K562 (cell line): Measurements from ENCODE around the gene TPX2. TPM values are rescaled to one million over a fixed set of nuclear protein-coding genes. Genes with fewer than 3 reads are reported as not detected.

Experiments used
- CBFA2T3 ChIP-seq: fragments of 450-650 bp; IDR thresholded peaks from 2 replicates; pipeline ENCODE4 v1.6.1; 2017
- CREM ChIP-seq: IDR thresholded peaks from 2 replicates; pipeline ENCODE4 v1.6.1; 2014; ENCODE audit warnings: antibody characterized with exemption, low read depth
- HMG20B ChIP-seq: fragments of 250-450 bp; sonication (Bioruptor Pico); IDR thresholded peaks from 2 replicates; pipeline ENCODE4 v1.5.0; 2021; ENCODE audit warnings: mild to moderate bottlenecking
- KLF13 ChIP-seq: fragments of 450-650 bp; IDR thresholded peaks from 2 replicates; pipeline ENCODE4 v1.6.1; 2016; ENCODE audit warnings: missing genetic modification characterization, low read depth, mild to moderate bottlenecking, missing compliant biosample characterization, moderate library complexity, borderline replicate concordance
- LARP7 ChIP-seq: fragments of 450-650 bp; IDR thresholded peaks from 2 replicates; pipeline ENCODE4 v1.6.1; 2016
- NFYB ChIP-seq: IDR thresholded peaks from 2 replicates; pipeline ENCODE4 v1.6.1; 2011; ENCODE audit warnings: mild to moderate bottlenecking, moderate library complexity; ENCODE audit not compliant: insufficient read length; ENCODE audit errors: extremely low read depth
- POLR2AphosphoS2 ChIP-seq: IDR thresholded peaks from 2 replicates; pipeline ENCODE4 v1.6.1; 2012; ENCODE audit warnings: low read length, improper control_type of control experiment
- RB1 ChIP-seq: fragments of 450-650 bp; IDR thresholded peaks from 2 replicates; pipeline ENCODE4 v1.6.1; 2017; ENCODE audit warnings: low read depth, mild to moderate bottlenecking
- RBBP5 ChIP-seq: fragments of 200-600 bp; sonication (generic); IDR thresholded peaks from 2 replicates; pipeline ENCODE4 v1.6.1; 2012; ENCODE audit warnings: borderline replicate concordance, mild to moderate bottlenecking, low read length, control low read depth, inconsistent platforms; ENCODE audit not compliant: insufficient read depth, poor library complexity, severe bottlenecking
- SUPT5H ChIP-seq: fragments of 450-650 bp; IDR thresholded peaks from 2 replicates; pipeline ENCODE4 v1.6.1; 2016
- ZC3H4 ChIP-seq: sonication (generic); formaldehyde crosslinking; IDR thresholded peaks from 2 replicates; pipeline ENCODE4 v1.9.0; 2021; ENCODE audit warnings: missing genetic modification reagents, borderline replicate concordance
- polyA plus RNA-seq, 8 experiments: library from polyadenylated mRNA; depleted of rRNA in 4 of 8; stranded (reverse) in 5 of 8; unstranded in 3 of 8; fragments of >200 nt; fragmentation: Nextera tagmentation in 2 of 8; fragmentation: Illumina TruSeq in 1 of 8; extraction: Ambion mirVana in 2 of 8; extraction: Trizol in 1 of 8; gene quantifications; 2 replicates each; pipeline versions ENCODE4 v1.2.1 to v1.2.3, GENCODE V29; 2011 to 2014; ENCODE audit warnings: inconsistent platforms in 1 of 8, missing spikeins in 1 of 8
- total RNA-seq, 7 experiments: library from RNA; depleted of rRNA in 6 of 7; stranded (reverse); fragments of >200 nt in 6 of 7; fragmentation: Illumina TruSeq in 2 of 7; extraction: Trizol in 2 of 7; gene quantifications; 2 replicates each; pipeline versions ENCODE4 v1.2.1 to v1.2.3, GENCODE V29; 2011 to 2021; ENCODE audit warnings: low replicate concordance in 1 of 7
- TF ChIP-seq, protein P1 (sequence below): sonication (generic); formaldehyde crosslinking; IDR thresholded peaks from 2 replicates; pipeline ENCODE4 v1.9.0; 2022; ENCODE audit warnings: mild to moderate bottlenecking, missing genetic modification reagents
- TF ChIP-seq, protein P2 (sequence below): fragments of 450-650 bp; formaldehyde crosslinking; IDR thresholded peaks from 2 replicates; pipeline ENCODE4 v1.4.0; 2022; ENCODE audit warnings: missing genetic modification characterization
- TF ChIP-seq, protein P3 (sequence below): sonication (generic); formaldehyde crosslinking; IDR thresholded peaks from 2 replicates; pipeline ENCODE4 v1.9.0; 2022; ENCODE audit warnings: mild to moderate bottlenecking, missing genetic modification reagents
- TF ChIP-seq, protein P4 (sequence below): IDR thresholded peaks from 2 replicates; pipeline ENCODE4 v1.6.1; 2011; ENCODE audit not compliant: insufficient read length; ENCODE audit errors: extremely low read depth
- TF ChIP-seq, protein P5 (sequence below): fragments of 250-450 bp; sonication (Bioruptor Pico); IDR thresholded peaks from 2 replicates; pipeline ENCODE4 v1.5.0; 2021
- TF ChIP-seq, protein P6 (sequence below): fragments of 450-650 bp; IDR thresholded peaks from 2 replicates; pipeline ENCODE4 v1.7.0; 2016; ENCODE audit warnings: borderline replicate concordance
- TF ChIP-seq, protein P7 (sequence below): IDR thresholded peaks from 3 replicates; pipeline ENCODE4 v1.6.1; 2011; ENCODE audit warnings: borderline replicate concordance, mild to moderate bottlenecking, moderate library complexity; ENCODE audit not compliant: insufficient read length; ENCODE audit errors: extremely low read depth

The TPX2 gene
- total and polyA plus RNA-seq, 9 of the 15 experiments (the other 6 are each of a cell fraction or from before 2014, with no cell fraction given), result 48.0 to 241 (median 133) TPM

DNA sequence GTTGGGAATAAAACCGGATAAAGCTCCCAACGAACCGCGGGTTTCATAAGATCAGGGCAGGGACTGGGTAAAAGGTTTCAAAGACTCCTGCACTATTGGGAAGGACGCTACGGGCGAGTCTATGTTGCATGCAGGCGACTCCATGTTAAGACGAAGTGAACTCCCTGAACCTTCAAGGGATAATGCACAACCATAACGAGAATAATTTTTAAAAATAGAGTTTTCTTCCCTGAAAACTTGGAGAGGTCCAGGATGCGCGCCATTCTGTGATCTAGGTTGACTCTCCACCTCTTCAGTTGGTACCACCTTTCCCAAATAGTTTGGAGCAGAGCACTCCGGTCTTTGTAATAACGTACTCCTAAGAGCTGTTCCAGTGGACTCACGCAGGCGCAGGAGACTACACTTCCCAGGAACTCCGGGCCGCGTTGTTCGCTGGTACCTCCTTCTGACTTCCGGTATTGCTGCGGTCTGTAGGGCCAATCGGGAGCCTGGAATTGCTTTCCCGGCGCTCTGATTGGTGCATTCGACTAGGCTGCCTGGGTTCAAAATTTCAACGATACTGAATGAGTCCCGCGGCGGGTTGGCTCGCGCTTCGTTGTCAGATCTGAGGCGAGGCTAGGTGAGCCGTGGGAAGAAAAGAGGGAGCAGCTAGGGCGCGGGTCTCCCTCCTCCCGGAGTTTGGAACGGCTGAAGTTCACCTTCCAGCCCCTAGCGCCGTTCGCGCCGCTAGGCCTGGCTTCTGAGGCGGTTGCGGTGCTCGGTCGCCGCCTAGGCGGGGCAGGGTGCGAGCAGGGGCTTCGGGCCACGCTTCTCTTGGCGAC, at the start of gene TPX2 (continued):
- no peak for TF ChIP-seq CBFA2T3
- TF ChIP-seq RB1, result peak; percentile 66; the same call in 1 of the 2 replicates
- peak; percentile 90 for TF ChIP-seq RBBP5
- peak; percentile 96 for TF ChIP-seq NFYB
- TF ChIP-seq, protein P1, sequence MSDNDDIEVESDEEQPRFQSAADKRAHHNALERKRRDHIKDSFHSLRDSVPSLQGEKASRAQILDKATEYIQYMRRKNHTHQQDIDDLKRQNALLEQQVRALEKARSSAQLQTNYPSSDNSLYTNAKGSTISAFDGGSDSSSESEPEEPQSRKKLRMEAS (CRISPR knock-in tag), result peak; percentile 65; the same call in 1 of the 2 replicates
- TF ChIP-seq, protein P2, sequence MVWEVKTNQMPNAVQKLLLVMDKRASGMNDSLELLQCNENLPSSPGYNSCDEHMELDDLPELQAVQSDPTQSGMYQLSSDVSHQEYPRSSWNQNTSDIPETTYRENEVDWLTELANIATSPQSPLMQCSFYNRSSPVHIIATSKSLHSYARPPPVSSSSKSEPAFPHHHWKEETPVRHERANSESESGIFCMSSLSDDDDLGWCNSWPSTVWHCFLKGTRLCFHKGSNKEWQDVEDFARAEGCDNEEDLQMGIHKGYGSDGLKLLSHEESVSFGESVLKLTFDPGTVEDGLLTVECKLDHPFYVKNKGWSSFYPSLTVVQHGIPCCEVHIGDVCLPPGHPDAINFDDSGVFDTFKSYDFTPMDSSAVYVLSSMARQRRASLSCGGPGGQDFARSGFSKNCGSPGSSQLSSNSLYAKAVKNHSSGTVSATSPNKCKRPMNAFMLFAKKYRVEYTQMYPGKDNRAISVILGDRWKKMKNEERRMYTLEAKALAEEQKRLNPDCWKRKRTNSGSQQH (CRISPR knock-in tag), result 0 out of 2 replicates have a peak, but pooled peaks have one; percentile 36
- no peak for TF ChIP-seq LARP7
- TF ChIP-seq, protein P3, sequence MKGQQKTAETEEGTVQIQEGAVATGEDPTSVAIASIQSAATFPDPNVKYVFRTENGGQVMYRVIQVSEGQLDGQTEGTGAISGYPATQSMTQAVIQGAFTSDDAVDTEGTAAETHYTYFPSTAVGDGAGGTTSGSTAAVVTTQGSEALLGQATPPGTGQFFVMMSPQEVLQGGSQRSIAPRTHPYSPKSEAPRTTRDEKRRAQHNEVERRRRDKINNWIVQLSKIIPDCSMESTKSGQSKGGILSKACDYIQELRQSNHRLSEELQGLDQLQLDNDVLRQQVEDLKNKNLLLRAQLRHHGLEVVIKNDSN, result no peak
- TF ChIP-seq KLF13 (tag), result no peak
- TF ChIP-seq, protein P4, sequence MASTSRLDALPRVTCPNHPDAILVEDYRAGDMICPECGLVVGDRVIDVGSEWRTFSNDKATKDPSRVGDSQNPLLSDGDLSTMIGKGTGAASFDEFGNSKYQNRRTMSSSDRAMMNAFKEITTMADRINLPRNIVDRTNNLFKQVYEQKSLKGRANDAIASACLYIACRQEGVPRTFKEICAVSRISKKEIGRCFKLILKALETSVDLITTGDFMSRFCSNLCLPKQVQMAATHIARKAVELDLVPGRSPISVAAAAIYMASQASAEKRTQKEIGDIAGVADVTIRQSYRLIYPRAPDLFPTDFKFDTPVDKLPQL, result peak; percentile 39
- TF ChIP-seq ZC3H4 (CRISPR knock-in tag), result no peak
- no peak for TF ChIP-seq POLR2AphosphoS2
- TF ChIP-seq HMG20B (CRISPR knock-in tag), result no peak
- peak; percentile 84 for TF ChIP-seq CREM
- TF ChIP-seq, protein P5, sequence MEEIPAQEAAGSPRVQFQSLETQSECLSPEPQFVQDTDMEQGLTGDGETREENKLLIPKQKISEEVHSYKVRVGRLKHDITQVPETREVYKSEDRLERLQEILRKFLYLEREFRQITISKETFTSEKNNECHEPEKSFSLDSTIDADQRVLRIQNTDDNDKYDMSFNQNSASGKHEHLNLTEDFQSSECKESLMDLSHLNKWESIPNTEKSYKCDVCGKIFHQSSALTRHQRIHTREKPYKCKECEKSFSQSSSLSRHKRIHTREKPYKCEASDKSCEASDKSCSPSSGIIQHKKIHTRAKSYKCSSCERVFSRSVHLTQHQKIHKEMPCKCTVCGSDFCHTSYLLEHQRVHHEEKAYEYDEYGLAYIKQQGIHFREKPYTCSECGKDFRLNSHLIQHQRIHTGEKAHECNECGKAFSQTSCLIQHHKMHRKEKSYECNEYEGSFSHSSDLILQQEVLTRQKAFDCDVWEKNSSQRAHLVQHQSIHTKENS (CRISPR knock-in tag), result no peak
- TF ChIP-seq, protein P6, sequence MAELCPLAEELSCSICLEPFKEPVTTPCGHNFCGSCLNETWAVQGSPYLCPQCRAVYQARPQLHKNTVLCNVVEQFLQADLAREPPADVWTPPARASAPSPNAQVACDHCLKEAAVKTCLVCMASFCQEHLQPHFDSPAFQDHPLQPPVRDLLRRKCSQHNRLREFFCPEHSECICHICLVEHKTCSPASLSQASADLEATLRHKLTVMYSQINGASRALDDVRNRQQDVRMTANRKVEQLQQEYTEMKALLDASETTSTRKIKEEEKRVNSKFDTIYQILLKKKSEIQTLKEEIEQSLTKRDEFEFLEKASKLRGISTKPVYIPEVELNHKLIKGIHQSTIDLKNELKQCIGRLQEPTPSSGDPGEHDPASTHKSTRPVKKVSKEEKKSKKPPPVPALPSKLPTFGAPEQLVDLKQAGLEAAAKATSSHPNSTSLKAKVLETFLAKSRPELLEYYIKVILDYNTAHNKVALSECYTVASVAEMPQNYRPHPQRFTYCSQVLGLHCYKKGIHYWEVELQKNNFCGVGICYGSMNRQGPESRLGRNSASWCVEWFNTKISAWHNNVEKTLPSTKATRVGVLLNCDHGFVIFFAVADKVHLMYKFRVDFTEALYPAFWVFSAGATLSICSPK, result no peak
- TF ChIP-seq SUPT5H, result peak; percentile 89
- TF ChIP-seq, protein P7, sequence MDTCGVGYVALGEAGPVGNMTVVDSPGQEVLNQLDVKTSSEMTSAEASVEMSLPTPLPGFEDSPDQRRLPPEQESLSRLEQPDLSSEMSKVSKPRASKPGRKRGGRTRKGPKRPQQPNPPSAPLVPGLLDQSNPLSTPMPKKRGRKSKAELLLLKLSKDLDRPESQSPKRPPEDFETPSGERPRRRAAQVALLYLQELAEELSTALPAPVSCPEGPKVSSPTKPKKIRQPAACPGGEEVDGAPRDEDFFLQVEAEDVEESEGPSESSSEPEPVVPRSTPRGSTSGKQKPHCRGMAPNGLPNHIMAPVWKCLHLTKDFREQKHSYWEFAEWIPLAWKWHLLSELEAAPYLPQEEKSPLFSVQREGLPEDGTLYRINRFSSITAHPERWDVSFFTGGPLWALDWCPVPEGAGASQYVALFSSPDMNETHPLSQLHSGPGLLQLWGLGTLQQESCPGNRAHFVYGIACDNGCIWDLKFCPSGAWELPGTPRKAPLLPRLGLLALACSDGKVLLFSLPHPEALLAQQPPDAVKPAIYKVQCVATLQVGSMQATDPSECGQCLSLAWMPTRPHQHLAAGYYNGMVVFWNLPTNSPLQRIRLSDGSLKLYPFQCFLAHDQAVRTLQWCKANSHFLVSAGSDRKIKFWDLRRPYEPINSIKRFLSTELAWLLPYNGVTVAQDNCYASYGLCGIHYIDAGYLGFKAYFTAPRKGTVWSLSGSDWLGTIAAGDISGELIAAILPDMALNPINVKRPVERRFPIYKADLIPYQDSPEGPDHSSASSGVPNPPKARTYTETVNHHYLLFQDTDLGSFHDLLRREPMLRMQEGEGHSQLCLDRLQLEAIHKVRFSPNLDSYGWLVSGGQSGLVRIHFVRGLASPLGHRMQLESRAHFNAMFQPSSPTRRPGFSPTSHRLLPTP, result no peak
